ENCODE data around the gene PLCB1. TPM values are rescaled to one million over a fixed set of nuclear protein-coding genes. Genes with fewer than 3 reads are reported as not detected.

The PLCB1 gene
- polyA plus RNA-seq, 1 experiment, result 16.4 TPM

DNA sequence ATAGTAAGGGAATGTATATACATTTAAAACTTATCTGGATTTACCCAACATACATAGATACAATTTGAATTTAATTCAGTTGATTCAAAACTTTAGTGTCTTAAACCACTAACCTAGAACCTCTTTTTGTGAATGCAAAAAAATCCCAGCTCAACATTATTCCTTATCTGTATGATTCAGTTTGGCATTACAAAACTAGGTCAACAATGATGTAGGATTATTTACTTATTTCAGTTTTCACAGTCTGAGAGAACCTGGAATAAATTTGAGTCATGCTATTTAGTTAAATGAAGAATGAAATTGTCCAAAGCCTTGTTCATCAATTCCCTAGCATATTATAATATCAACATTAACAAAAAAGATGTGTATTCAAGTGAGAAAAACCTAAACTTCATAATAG, 7.4 kb upstream of the PLCB1 start:
- TF ChIP-seq, protein P1, sequence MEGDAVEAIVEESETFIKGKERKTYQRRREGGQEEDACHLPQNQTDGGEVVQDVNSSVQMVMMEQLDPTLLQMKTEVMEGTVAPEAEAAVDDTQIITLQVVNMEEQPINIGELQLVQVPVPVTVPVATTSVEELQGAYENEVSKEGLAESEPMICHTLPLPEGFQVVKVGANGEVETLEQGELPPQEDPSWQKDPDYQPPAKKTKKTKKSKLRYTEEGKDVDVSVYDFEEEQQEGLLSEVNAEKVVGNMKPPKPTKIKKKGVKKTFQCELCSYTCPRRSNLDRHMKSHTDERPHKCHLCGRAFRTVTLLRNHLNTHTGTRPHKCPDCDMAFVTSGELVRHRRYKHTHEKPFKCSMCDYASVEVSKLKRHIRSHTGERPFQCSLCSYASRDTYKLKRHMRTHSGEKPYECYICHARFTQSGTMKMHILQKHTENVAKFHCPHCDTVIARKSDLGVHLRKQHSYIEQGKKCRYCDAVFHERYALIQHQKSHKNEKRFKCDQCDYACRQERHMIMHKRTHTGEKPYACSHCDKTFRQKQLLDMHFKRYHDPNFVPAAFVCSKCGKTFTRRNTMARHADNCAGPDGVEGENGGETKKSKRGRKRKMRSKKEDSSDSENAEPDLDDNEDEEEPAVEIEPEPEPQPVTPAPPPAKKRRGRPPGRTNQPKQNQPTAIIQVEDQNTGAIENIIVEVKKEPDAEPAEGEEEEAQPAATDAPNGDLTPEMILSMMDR (IDR thresholded peaks at IDR 0.05; ENCODE audit: low read depth, low read length), result no peak
- Histone ChIP-seq H3K27me3 (ENCODE audit: control insufficient read depth, insufficient read depth, low read length) (no peaks in the 10 kb centered on the region), H3K27ac (ENCODE audit: low read depth, low read length) (no peak overlapping the region), H3K9me3 (ENCODE audit: control insufficient read depth, insufficient read depth, low read length) (no peaks in the 10 kb centered on the region), H3K4me3 (ENCODE audit: low read depth, low read length) (no peak overlapping the region)
- ChIA-PET CTCF (interaction anchor here (0.8 to 5.3 kb wide), 4 partner anchors 80 to 597 kb away, joined by 3 to 45 read pairs (median 30); no protein-coding TSS in a partner anchor), POLR2A (no interaction called here)
- no peak for DNase-seq (ENCODE audit: low read depth, low spot score)

DNA sequence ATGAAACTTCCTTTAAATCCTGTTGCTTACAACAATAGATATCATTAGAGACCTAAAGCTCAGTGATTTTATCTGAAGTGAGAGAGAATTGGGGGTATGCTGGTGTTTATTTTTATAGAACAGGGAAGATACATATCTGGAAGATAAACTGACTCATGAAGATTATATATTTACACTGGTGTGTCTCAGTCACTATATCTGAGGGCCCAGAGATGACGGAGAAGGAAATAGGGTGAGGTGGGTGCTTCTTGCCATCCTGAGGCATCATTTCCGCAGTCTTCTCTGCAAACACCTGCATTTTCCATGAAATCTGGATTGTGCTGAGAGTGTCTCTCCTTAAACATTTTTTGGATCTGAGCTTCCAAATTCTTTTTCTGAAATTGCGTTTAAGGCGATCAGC, 5.9 kb upstream of the PLCB1 start:
- CTCF ChIA-PET, result interaction anchor here (2.2 to 5.8 kb wide), 4 partner anchors 82 to 595 kb away, joined by 7 to 57 read pairs (median 40); no protein-coding TSS in a partner anchor
- Histone ChIP-seq H3K27ac (ENCODE audit: low read depth, low read length) (no peak overlapping the region), H3K9me3 (ENCODE audit: control insufficient read depth, insufficient read depth, low read length) (no peaks in the 10 kb centered on the region), H3K4me3 (ENCODE audit: low read depth, low read length) (no peak overlapping the region), H3K27me3 (ENCODE audit: control insufficient read depth, insufficient read depth, low read length) (no peaks in the 10 kb centered on the region)
- TF ChIP-seq, protein P1 (IDR thresholded peaks at IDR 0.05; ENCODE audit: low read depth, low read length), result no peak
- POLR2A ChIA-PET, result no interaction called here
- DNase-seq (ENCODE audit: low read depth, low spot score), result no peak

DNA sequence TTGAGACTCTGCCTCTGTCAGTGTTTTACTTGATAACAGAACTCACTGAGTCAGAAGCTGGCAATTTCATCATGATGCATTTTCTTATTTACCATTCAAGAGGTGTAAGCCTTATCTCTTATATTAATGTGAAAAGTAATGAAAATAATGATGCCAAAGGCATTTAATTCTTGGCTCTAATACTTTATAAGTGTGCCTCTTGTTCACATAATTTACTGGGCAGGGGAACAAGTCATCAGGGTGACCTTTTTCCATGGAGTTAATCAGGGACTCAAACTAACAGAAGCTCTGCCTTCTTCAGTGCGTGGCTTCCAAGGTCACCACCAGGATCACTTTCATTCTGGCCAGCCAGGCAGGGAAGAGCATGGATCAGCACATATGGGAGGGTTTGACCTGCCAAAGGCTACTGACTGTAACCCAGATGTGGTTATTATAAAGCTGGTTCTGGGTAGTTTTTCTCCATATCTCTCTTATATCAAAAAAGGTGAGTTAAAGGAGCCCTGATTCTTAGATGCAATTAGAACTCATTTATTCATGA, 5.2 kb upstream of the PLCB1 start:
- TF ChIP-seq, protein P1 (IDR thresholded peaks at IDR 0.05; ENCODE audit: low read depth, low read length), result no peak
- CTCF ChIA-PET, result interaction anchor here (2.2 to 5.8 kb wide), 4 partner anchors 82 to 595 kb away, joined by 7 to 57 read pairs (median 40); no protein-coding TSS in a partner anchor
- POLR2A ChIA-PET, result no interaction called here
- Histone ChIP-seq H3K27me3 (ENCODE audit: control insufficient read depth, insufficient read depth, low read length) (no peaks in the 10 kb centered on the region), H3K27ac (ENCODE audit: low read depth, low read length) (no peak overlapping the region), H3K4me3 (ENCODE audit: low read depth, low read length) (no peak overlapping the region), H3K9me3 (ENCODE audit: control insufficient read depth, insufficient read depth, low read length) (no peaks in the 10 kb centered on the region)
- no peak for DNase-seq (ENCODE audit: low read depth, low spot score)

DNA sequence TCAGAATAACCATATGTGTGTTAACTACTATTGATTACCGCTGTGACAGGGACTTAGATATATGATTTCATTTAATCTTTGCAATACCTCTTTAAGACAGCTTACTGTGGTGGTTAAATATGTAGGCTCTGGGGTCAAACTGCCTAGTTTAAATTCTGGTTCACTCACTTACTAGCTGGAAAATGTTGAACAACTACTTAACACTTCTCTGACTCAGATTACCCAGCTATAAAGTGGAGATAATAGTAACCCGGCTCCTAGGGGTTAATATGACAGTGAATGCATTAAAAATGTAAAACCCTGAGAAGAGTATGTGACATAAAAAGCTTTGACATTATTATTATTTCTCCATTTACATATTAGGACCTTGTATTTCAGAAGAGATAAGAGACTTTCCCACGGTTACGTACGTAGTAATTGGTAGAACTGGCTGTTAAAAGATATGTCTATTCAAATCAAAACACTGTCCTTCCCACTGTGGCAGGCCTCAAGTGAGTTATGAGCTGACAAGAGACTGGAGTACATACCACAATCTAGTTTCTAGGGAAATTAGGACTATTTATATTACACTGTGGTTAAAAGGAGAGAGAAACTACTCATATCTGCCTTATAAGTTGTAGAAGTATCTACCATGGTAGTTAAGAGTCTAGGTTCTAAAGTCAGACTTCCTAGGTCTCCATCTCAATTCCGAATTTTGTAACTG, 4.4 kb upstream of the PLCB1 start:
- no peaks in the 10 kb centered on the region for H3K27me3 ChIP-seq (ENCODE audit: control insufficient read depth, insufficient read depth, low read length)
- DNase-seq (ENCODE audit: low read depth, low spot score), result no peak
- TF ChIP-seq, protein P1 (IDR thresholded peaks at IDR 0.05; ENCODE audit: low read depth, low read length), result no peak
- POLR2A ChIA-PET, result no interaction called here
- no peaks in the 10 kb centered on the region for H3K9me3 ChIP-seq (ENCODE audit: control insufficient read depth, insufficient read depth, low read length)
- no peak overlapping the region for H3K4me3 ChIP-seq (ENCODE audit: low read depth, low read length)
- CTCF ChIA-PET, result interaction anchor here (0.5 to 5.8 kb wide), 5 partner anchors 83 to 594 kb away, joined by 5 to 57 read pairs (median 36); no protein-coding TSS in a partner anchor
- H3K27ac ChIP-seq (ENCODE audit: low read depth, low read length), result no peak overlapping the region

Data from AG04450 (cell line).